Measurements from ENCODE around the gene MRPS24. TPM values are rescaled to one million over a fixed set of nuclear protein-coding genes. Genes with fewer than 3 reads are reported as not detected.

MRPS24 gene
- total and polyA plus RNA-seq, 2 of the 13 experiments (the other 11 are each of a cell fraction or from before 2014, with no cell fraction given): 135 to 162 TPM

DNA sequence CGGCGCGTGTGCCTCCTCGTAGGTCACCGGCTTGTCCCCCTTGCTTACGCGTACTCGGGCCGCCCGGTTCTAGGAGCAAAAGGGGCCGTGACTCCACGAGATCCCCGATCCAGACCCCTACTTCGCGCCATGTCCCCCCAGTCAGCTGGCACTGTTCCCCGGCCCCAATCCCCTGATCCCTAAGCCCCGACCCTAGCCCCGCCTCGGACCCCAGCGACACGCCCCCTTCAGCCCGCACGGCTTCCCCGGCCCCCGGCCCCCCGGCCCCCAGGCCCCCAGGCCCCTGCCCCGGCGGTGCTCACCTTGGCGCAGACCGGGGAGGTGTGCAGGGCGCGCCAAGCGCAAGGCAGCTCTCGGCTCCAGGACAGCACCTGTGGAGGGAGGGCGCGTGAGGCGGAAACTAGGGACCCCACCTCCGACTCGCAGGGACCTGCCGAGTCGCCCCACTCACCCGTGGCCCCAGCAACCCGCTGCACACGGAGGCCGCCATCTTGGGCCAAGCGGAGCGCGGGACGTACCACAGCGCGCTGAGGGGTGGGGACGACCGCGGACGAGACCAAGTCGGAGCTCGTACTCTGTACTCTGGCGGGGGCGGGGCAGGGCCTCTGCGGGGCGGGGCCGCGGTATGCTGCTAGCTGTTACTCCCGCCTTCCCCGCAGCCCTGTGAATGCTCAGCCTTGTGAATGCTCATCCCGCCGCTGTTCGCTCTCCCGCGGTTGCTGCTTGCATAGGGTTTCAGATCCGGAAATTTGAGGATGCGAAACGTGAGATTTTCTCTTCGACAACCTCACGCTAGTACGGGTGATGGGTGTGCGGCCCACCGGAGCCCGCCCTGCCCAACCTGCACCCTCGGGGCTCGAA lies at the start of gene MRPS24 (continued):
- TF ChIP-seq, protein P1, sequence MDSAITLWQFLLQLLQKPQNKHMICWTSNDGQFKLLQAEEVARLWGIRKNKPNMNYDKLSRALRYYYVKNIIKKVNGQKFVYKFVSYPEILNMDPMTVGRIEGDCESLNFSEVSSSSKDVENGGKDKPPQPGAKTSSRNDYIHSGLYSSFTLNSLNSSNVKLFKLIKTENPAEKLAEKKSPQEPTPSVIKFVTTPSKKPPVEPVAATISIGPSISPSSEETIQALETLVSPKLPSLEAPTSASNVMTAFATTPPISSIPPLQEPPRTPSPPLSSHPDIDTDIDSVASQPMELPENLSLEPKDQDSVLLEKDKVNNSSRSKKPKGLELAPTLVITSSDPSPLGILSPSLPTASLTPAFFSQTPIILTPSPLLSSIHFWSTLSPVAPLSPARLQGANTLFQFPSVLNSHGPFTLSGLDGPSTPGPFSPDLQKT (CRISPR knock-in tag; IDR thresholded peaks at IDR 0.05; ENCODE audit: borderline replicate concordance): no peak
- TF ChIP-seq ZBTB1 (CRISPR knock-in tag; IDR thresholded peaks at IDR 0.05; ENCODE audit: borderline replicate concordance): no peak
- no peak for TF ChIP-seq ZNF576 (CRISPR knock-in tag; IDR thresholded peaks at IDR 0.05)
- TF ChIP-seq TAF15 (IDR thresholded peaks at IDR 0.05; ENCODE audit: low read depth, low read length, poor library complexity, severe bottlenecking): peak; percentile 86
- no peak for TF ChIP-seq RFX3 (CRISPR knock-in tag; IDR thresholded peaks at IDR 0.05)
- TF ChIP-seq NPAS2 (CRISPR knock-in tag; IDR thresholded peaks at IDR 0.05; ENCODE audit: borderline replicate concordance): no peak
- TF ChIP-seq KDM5A (IDR thresholded peaks at IDR 0.05; ENCODE audit: borderline replicate concordance, low read length): peak; percentile 46; the same call in 1 of the 2 replicates
- no peak for TF ChIP-seq ZNF34 (CRISPR knock-in tag; IDR thresholded peaks at IDR 0.05; ENCODE audit: borderline replicate concordance)
- TF ChIP-seq, protein P2, sequence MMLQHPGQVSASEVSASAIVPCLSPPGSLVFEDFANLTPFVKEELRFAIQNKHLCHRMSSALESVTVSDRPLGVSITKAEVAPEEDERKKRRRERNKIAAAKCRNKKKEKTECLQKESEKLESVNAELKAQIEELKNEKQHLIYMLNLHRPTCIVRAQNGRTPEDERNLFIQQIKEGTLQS (CRISPR knock-in tag; IDR thresholded peaks at IDR 0.05): peak; percentile 29; the same call in 1 of the 2 replicates
- TF ChIP-seq ZNF747 (CRISPR knock-in tag; IDR thresholded peaks at IDR 0.05; ENCODE audit: borderline replicate concordance): peak; percentile 80
- peak; percentile 39; the same call in 1 of the 2 replicates for TF ChIP-seq ATF7-NPFF (CRISPR knock-in tag; IDR thresholded peaks at IDR 0.05; ENCODE audit: low read depth)
- TF ChIP-seq, protein P3, sequence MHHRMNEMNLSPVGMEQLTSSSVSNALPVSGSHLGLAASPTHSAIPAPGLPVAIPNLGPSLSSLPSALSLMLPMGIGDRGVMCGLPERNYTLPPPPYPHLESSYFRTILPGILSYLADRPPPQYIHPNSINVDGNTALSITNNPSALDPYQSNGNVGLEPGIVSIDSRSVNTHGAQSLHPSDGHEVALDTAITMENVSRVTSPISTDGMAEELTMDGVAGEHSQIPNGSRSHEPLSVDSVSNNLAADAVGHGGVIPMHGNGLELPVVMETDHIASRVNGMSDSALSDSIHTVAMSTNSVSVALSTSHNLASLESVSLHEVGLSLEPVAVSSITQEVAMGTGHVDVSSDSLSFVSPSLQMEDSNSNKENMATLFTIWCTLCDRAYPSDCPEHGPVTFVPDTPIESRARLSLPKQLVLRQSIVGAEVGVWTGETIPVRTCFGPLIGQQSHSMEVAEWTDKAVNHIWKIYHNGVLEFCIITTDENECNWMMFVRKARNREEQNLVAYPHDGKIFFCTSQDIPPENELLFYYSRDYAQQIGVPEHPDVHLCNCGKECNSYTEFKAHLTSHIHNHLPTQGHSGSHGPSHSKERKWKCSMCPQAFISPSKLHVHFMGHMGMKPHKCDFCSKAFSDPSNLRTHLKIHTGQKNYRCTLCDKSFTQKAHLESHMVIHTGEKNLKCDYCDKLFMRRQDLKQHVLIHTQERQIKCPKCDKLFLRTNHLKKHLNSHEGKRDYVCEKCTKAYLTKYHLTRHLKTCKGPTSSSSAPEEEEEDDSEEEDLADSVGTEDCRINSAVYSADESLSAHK (CRISPR knock-in tag; IDR thresholded peaks at IDR 0.05; ENCODE audit: borderline replicate concordance): no peak
- peak; percentile 42; the same call in 1 of the 2 replicates for TF ChIP-seq ATF7 (IDR thresholded peaks at IDR 0.05)
- TF ChIP-seq ATF7 (CRISPR knock-in tag; IDR thresholded peaks at IDR 0.05): no peak
- TF ChIP-seq SALL1 (CRISPR knock-in tag; IDR thresholded peaks at IDR 0.05): peak; percentile 85
- peak; percentile 81 for TF ChIP-seq HOXA3 (CRISPR knock-in tag; IDR thresholded peaks at IDR 0.05)
- no peak for TF ChIP-seq NONO (IDR thresholded peaks at IDR 0.05)
- TF ChIP-seq NONO (CRISPR knock-in tag; conservative IDR thresholded peaks at IDR 0.05): peak; percentile 94
- no peak for TF ChIP-seq ZNF142 (CRISPR knock-in tag; IDR thresholded peaks at IDR 0.05)

Data from HepG2 (cell line).